HepG2 (cell line): ENCODE results near the gene MFNG.

ENCODE experiments used
- KAT8 ChIP-seq: IDR thresholded peaks from 2 replicates; pipeline ENCODE4 v1.6.1; 2016; ENCODE audit warnings: missing genetic modification reagents, missing compliant biosample characterization
- NFE2L2 ChIP-seq: fragments of 150-350 bp; IDR thresholded peaks from 2 replicates; pipeline ENCODE4 v1.6.1; 2014; ENCODE audit warnings: low read length
- NFRKB ChIP-seq: fragments of 450-650 bp; IDR thresholded peaks from 2 replicates; pipeline ENCODE4 v1.6.1; 2017
- RNF2 ChIP-seq: fragments of 450-650 bp; conservative IDR thresholded peaks from 2 replicates; pipeline ENCODE4 v1.6.1; 2016; ENCODE audit warnings: low read depth
- TBP ChIP-seq: sonication (generic); formaldehyde crosslinking; IDR thresholded peaks from 2 replicates; pipeline ENCODE4 v1.5.0; 2020; ENCODE audit warnings: missing genetic modification reagents
- ZNF589 ChIP-seq: sonication (generic); formaldehyde crosslinking; conservative IDR thresholded peaks from 2 replicates; pipeline ENCODE4 v1.8.0; 2022; ENCODE audit warnings: mild to moderate bottlenecking, moderate library complexity, missing genetic modification reagents
- TF ChIP-seq, protein P1 (sequence below), 2 experiments: fragments of 450-650 bp in 1 of 2; sonication (generic) in 1 of 2; formaldehyde crosslinking; IDR thresholded peaks; 2 replicates each; pipeline versions ENCODE4 v1.5.0 to v1.8.0; 2020 to 2022; ENCODE audit warnings: mild to moderate bottlenecking in 1 of 2, missing genetic modification reagents in 1 of 2
- TF ChIP-seq, protein P2 (sequence below): IDR thresholded peaks from 2 replicates; pipeline ENCODE4 v1.6.1; 2016; ENCODE audit warnings: control low read depth
- TF ChIP-seq, protein P3 (sequence below): sonication (generic); formaldehyde crosslinking; IDR thresholded peaks from 2 replicates; pipeline ENCODE4 v1.4.0; 2020; ENCODE audit warnings: mild to moderate bottlenecking, missing genetic modification reagents
- TF ChIP-seq, protein P4 (sequence below), 2 experiments: sonication (generic) in 1 of 2; formaldehyde crosslinking in 1 of 2; IDR thresholded peaks; 2 replicates each; pipeline versions ENCODE4 v1.4.0 to v1.6.1; 2016 to 2020; ENCODE audit warnings: borderline replicate concordance in 1 of 2, low read depth in 1 of 2, mild to moderate bottlenecking in 1 of 2, missing genetic modification reagents in 1 of 2
- TF ChIP-seq, protein P5 (sequence below): sonication (generic); formaldehyde crosslinking; IDR thresholded peaks from 2 replicates; pipeline ENCODE4 v1.5.1; 2020; ENCODE audit warnings: missing genetic modification reagents, mild to moderate bottlenecking, borderline replicate concordance

DNA sequence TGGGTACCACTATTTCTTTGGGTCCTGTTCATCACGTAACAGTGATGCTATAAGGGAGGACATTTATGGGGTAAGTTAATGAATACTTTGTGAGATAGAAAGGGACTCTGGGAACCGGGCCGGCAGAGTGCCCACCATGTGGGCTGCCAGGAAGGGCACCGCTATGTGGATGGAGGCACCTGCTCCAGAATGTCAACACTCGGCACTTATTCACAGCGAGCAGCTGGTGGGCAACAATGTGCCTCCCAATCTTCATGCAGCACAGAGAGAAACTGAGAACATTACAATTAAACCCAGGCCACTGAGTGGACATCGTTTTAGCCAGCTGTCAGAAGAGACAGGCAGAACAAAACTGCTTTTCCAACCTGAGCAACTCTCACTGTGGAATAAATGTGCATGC lies 43.1 kb downstream of the MFNG start:
- TF ChIP-seq, protein P1, sequence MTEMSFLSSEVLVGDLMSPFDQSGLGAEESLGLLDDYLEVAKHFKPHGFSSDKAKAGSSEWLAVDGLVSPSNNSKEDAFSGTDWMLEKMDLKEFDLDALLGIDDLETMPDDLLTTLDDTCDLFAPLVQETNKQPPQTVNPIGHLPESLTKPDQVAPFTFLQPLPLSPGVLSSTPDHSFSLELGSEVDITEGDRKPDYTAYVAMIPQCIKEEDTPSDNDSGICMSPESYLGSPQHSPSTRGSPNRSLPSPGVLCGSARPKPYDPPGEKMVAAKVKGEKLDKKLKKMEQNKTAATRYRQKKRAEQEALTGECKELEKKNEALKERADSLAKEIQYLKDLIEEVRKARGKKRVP (CRISPR knock-in tag; IDR thresholded peaks at IDR 0.05): no peak
- TF ChIP-seq KAT8 (CRISPR knock-in tag): no peak
- TF ChIP-seq, protein P2, sequence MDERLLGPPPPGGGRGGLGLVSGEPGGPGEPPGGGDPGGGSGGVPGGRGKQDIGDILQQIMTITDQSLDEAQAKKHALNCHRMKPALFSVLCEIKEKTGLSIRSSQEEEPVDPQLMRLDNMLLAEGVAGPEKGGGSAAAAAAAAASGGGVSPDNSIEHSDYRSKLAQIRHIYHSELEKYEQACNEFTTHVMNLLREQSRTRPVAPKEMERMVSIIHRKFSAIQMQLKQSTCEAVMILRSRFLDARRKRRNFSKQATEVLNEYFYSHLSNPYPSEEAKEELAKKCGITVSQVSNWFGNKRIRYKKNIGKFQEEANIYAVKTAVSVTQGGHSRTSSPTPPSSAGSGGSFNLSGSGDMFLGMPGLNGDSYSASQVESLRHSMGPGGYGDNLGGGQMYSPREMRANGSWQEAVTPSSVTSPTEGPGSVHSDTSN: no peak
- TF ChIP-seq NFRKB: no peak
- TF ChIP-seq ZNF589 (CRISPR knock-in tag): no peak
- TF ChIP-seq TBP (CRISPR knock-in tag): no peak
- TF ChIP-seq, protein P3, sequence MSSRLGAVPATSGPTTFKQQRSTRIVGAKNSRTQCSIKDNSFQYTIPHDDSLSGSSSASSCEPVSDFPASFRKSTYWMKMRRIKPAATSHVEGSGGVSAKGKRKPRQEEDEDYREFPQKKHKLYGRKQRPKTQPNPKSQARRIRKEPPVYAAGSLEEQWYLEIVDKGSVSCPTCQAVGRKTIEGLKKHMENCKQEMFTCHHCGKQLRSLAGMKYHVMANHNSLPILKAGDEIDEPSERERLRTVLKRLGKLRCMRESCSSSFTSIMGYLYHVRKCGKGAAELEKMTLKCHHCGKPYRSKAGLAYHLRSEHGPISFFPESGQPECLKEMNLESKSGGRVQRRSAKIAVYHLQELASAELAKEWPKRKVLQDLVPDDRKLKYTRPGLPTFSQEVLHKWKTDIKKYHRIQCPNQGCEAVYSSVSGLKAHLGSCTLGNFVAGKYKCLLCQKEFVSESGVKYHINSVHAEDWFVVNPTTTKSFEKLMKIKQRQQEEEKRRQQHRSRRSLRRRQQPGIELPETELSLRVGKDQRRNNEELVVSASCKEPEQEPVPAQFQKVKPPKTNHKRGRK (CRISPR knock-in tag): no peak
- TF ChIP-seq, protein P4, sequence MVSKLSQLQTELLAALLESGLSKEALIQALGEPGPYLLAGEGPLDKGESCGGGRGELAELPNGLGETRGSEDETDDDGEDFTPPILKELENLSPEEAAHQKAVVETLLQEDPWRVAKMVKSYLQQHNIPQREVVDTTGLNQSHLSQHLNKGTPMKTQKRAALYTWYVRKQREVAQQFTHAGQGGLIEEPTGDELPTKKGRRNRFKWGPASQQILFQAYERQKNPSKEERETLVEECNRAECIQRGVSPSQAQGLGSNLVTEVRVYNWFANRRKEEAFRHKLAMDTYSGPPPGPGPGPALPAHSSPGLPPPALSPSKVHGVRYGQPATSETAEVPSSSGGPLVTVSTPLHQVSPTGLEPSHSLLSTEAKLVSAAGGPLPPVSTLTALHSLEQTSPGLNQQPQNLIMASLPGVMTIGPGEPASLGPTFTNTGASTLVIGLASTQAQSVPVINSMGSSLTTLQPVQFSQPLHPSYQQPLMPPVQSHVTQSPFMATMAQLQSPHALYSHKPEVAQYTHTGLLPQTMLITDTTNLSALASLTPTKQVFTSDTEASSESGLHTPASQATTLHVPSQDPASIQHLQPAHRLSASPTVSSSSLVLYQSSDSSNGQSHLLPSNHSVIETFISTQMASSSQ (IDR thresholded peaks at IDR 0.05; ENCODE audit: low read depth): no peak
- TF ChIP-seq, protein P4 (CRISPR knock-in tag; IDR thresholded peaks at IDR 0.05; ENCODE audit: borderline replicate concordance): no peak
- TF ChIP-seq, protein P5, sequence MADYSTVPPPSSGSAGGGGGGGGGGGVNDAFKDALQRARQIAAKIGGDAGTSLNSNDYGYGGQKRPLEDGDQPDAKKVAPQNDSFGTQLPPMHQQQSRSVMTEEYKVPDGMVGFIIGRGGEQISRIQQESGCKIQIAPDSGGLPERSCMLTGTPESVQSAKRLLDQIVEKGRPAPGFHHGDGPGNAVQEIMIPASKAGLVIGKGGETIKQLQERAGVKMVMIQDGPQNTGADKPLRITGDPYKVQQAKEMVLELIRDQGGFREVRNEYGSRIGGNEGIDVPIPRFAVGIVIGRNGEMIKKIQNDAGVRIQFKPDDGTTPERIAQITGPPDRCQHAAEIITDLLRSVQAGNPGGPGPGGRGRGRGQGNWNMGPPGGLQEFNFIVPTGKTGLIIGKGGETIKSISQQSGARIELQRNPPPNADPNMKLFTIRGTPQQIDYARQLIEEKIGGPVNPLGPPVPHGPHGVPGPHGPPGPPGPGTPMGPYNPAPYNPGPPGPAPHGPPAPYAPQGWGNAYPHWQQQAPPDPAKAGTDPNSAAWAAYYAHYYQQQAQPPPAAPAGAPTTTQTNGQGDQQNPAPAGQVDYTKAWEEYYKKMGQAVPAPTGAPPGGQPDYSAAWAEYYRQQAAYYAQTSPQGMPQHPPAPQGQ (CRISPR knock-in tag): no peak
- no peak for TF ChIP-seq NFE2L2
- no peak for TF ChIP-seq RNF2
